Bronchial epithelial cell (primary cell): ENCODE measurements around the gene S100A7. TPM values are rescaled to one million over a fixed set of nuclear protein-coding genes. Genes with fewer than 3 reads are reported as not detected.
"Not testable (repeated sequence)": the region's sequence is repeated elsewhere in the genome, so short reads cannot be mapped to it uniquely, and the experiment has no call there.

ENCODE experiments used
- DNase-seq: peaks from one replicate; pipeline ENCODE4 v3.0.0-alpha.2; 2010; ENCODE audit warnings: low read depth
- FAIRE-seq: peaks from 2 replicates; lab custom pipeline; 2011; peaks lifted over from hg19 to GRCh38; lab: Jason Lieb, UNC
- H3K27me3 ChIP-seq: 2 replicates; pipeline ENCODE4 v1.5.1; 2011; ENCODE audit warnings: low read length; ENCODE audit not compliant: control insufficient read depth, insufficient read depth
- H3K36me3 ChIP-seq: 2 replicates; pipeline ENCODE4 v1.5.1; 2011; ENCODE audit warnings: low read length; ENCODE audit not compliant: control insufficient read depth, insufficient read depth
- H3K4me3 ChIP-seq: 2 replicates; pipeline ENCODE4 v1.5.1; 2011; ENCODE audit warnings: mild to moderate bottlenecking, low read depth, low read length, control low read depth
- CTCF ChIP-seq: IDR thresholded peaks from 2 replicates; pipeline ENCODE4 v1.5.1; 2011; ENCODE audit warnings: mild to moderate bottlenecking, moderate library complexity, low read length, control low read depth, inconsistent platforms; ENCODE audit not compliant: insufficient read depth, severe bottlenecking
- total RNA-seq: library from RNA; depleted of rRNA; stranded (reverse); fragments of >200 nt; gene quantifications from 2 replicates; pipeline ENCODE4 v1.2.1, GENCODE V29; 2014

Gene S100A7
- total RNA-seq, 1 donor from 2014 or later, result not detected

- no peaks in the 10 kb centered on the region for H3K36me3 ChIP-seq
- DNase-seq, result no peak
- TF ChIP-seq CTCF, result no peak
- FAIRE-seq, result no peak
- peaks cover 2% of the 10 kb centered on the region for H3K27me3 ChIP-seq
- H3K4me3 ChIP-seq, result no peak overlapping the region
These were observed 14.8 kb upstream of the S100A7 start for GRCh38 chr1:153475282-153475681.

GRCh38 chr1:153474347-153474746, 13.9 kb upstream of the S100A7 start:
- DNase-seq (peak; percentile 58), FAIRE-seq (no peak)
- no peaks in the 10 kb centered on the region for H3K27me3 ChIP-seq
- no peak for TF ChIP-seq CTCF
- no peaks in the 10 kb centered on the region for H3K36me3 ChIP-seq
- no peak overlapping the region for H3K4me3 ChIP-seq

DNA sequence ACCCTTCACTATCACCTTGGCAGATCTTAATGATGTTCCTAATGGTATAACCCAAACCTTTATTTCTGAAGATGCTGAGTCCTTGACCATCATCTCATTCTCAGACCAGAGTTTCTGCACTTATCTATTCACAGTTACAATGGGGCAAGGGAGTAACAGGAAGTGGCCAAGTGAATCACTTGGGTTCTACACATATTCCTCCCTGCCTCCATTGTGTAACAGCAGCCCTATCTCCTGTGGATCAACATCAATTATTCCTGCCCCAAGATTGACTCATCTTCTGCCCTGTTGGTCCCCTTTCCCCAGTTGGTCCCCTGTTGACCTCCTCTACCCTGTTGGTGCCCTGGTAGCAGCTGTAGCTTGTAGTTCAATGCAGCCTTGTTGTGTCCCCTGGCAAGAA, 10.3 kb upstream of the S100A7 start:
- no peak for FAIRE-seq
- peak; percentile 55 for DNase-seq

GRCh38 chr1:153466908-153467307, 6.5 kb upstream of the S100A7 start:
- DNase-seq (no peak), FAIRE-seq (no peak)
- H3K36me3 ChIP-seq, result no peaks in the 10 kb centered on the region
- H3K27me3 ChIP-seq, result no peaks in the 10 kb centered on the region
- no peak overlapping the region for H3K4me3 ChIP-seq
- TF ChIP-seq CTCF, result no peak

More for the DNA sequence above, 10.3 kb upstream of the S100A7 start:
- no peaks in the 10 kb centered on the region for H3K36me3 ChIP-seq
- no peaks in the 10 kb centered on the region for H3K27me3 ChIP-seq
- no peak overlapping the region for H3K4me3 ChIP-seq
- no peak for TF ChIP-seq CTCF

- no peak for DNase-seq
- Histone ChIP-seq H3K27me3 (no peaks in the 10 kb centered on the region), H3K36me3 (no peaks in the 10 kb centered on the region), H3K4me3 (no peak overlapping the region)
- TF ChIP-seq CTCF, result peak; percentile 85
- FAIRE-seq, result no peak
These were observed 5.6 kb upstream of the S100A7 start for GRCh38 chr1:153465811-153466636.

- not testable (repeated sequence) for FAIRE-seq, H3K36me3 ChIP-seq, H3K27me3 ChIP-seq, H3K4me3 ChIP-seq
- peak; percentile 84 for DNase-seq
These were observed 2.3 kb upstream of the S100A7 start for GRCh38 chr1:153462741-153463140.
